ENCODE measurements around the gene ZC3H15. TPM values are rescaled to one million over a fixed set of nuclear protein-coding genes. Genes with fewer than 3 reads are reported as not detected.

ZC3H15 gene
- polyA plus RNA-seq, 1 donor (not counting 4 experiments of a cell fraction or from before 2014, with no cell fraction given) = 116 TPM

DNA sequence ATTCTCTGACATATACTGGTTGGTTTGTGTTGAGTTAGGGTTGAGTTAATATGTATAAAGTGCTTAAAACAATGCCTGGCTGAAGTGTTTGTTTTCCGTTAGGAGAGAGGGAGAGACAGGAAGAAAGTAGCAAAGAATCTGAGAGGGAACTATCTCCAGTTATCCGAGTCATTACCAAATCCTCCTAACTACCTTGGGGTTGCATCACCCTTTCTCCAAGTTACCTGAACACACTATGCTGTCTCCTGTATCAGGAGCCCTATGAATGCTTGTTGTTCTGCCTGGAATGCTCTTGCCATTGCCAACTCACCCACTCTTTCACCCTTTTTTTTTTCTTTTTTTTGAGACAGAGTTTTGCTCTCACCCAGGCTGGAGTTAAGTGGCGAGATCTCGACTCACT is 55.9 kb downstream of the ZC3H15 start:
- no peaks in the 10 kb centered on the region for H3K79me2 ChIP-seq (ENCODE audit: control insufficient read depth, insufficient read depth, low read length)
- H3K27ac ChIP-seq (ENCODE audit: control insufficient read depth, insufficient read depth, low read length) = peak overlapping the region; percentile 4
- H2AFZ ChIP-seq (ENCODE audit: control insufficient read depth, low read length) = peak overlapping the region; percentile 50
- no peaks in the 10 kb centered on the region for H3K27me3 ChIP-seq (ENCODE audit: control insufficient read depth, extremely low read depth, insufficient read depth, low read length)
- H3K9me3 ChIP-seq (ENCODE audit: control insufficient read depth, low read depth, low read length) = no peaks in the 10 kb centered on the region
- FAIRE-seq (peak; percentile 76), DNase-seq (ENCODE audit: low read depth, low spot score) (no peak)
- H4K20me1 ChIP-seq (ENCODE audit: control insufficient read depth, extremely low read depth, insufficient read depth, low read length) = no peaks in the 10 kb centered on the region
- H3K9ac ChIP-seq (ENCODE audit: control insufficient read depth, extremely low read depth, insufficient read depth, low read length) = no peak overlapping the region
- H3K9me1 ChIP-seq (ENCODE audit: control insufficient read depth, extremely low read depth, insufficient read depth, low read length) = no peaks in the 10 kb centered on the region
- TF ChIP-seq, protein P1, sequence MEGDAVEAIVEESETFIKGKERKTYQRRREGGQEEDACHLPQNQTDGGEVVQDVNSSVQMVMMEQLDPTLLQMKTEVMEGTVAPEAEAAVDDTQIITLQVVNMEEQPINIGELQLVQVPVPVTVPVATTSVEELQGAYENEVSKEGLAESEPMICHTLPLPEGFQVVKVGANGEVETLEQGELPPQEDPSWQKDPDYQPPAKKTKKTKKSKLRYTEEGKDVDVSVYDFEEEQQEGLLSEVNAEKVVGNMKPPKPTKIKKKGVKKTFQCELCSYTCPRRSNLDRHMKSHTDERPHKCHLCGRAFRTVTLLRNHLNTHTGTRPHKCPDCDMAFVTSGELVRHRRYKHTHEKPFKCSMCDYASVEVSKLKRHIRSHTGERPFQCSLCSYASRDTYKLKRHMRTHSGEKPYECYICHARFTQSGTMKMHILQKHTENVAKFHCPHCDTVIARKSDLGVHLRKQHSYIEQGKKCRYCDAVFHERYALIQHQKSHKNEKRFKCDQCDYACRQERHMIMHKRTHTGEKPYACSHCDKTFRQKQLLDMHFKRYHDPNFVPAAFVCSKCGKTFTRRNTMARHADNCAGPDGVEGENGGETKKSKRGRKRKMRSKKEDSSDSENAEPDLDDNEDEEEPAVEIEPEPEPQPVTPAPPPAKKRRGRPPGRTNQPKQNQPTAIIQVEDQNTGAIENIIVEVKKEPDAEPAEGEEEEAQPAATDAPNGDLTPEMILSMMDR (optimal IDR thresholded peaks at IDR 0.05 in 1 of 3, IDR thresholded peaks at IDR 0.05 in 1 of 3, conservative IDR thresholded peaks at IDR 0.05 in 1 of 3; ENCODE audit: extremely low read depth in 1 of 3, insufficient read depth in 2 of 3, low read length in 3 of 3) = no peak
- TF ChIP-seq EZH2 (IDR thresholded peaks at IDR 0.05; ENCODE audit: low read length) = no peak
- H3K4me1 ChIP-seq (ENCODE audit: control insufficient read depth, extremely low read depth, insufficient read depth, low read length) = peaks cover 34% of the 10 kb centered on the region
- H3K4me3 ChIP-seq (ENCODE audit: control insufficient read depth in 2 of 3, extremely low read depth in 1 of 3, insufficient read depth in 2 of 3, low read depth in 1 of 3, low read length in 3 of 3) = no peak overlapping the region
- no peaks in the 10 kb centered on the region for H3K36me3 ChIP-seq (ENCODE audit: control insufficient read depth in 2 of 2, extremely low read depth in 1 of 2, insufficient read depth in 2 of 2, low read length in 2 of 2)
- peak overlapping the region; percentile 16 for H3K4me2 ChIP-seq (ENCODE audit: control insufficient read depth, extremely low read depth, insufficient read depth, low read depth, low read length)
- dilution Hi-C loops (cut with MboI; ENCODE audit: extremely low pct_ligation_motif_present, low sequenced_read_pairs) = no loop called here

DNA sequence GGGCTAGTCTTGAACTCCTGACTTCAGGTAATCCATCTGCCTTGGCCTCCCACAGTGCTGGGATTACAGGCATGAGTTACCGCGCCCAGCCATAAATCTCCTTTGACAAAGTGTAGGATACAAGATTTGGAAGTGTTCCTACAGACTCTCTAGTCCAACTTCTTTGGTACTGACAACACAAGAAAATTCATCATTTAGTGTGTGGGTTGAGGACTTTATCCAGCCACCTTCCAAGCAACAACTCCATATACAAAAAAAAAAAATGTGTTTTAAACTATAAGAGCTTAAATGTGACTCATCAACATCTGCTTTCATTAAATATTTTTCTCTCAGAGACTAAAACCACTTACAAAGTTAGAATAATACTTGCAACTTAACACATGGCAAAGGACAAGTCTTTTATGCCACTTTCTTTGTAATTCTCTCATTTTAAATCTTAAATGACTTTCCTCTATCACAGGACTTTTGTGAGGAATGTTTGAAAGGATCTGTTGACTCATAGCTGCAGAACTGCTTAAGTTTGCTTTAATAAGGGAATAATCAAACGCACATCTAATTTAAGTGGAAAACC is 57.6 kb downstream of the ZC3H15 start:
- H3K79me2 ChIP-seq (ENCODE audit: control insufficient read depth, insufficient read depth, low read length) = no peaks in the 10 kb centered on the region
- peak overlapping the region; percentile 98 for H3K27ac ChIP-seq (ENCODE audit: control insufficient read depth, insufficient read depth, low read length)
- dilution Hi-C loops (cut with MboI; ENCODE audit: extremely low pct_ligation_motif_present, low sequenced_read_pairs) = no loop called here
- DNase-seq (ENCODE audit: low read depth, low spot score) (no peak), FAIRE-seq (peak; percentile 65)
- peak overlapping the region; percentile 1 for H2AFZ ChIP-seq (ENCODE audit: control insufficient read depth, low read length)
- H3K36me3 ChIP-seq (ENCODE audit: control insufficient read depth in 2 of 2, extremely low read depth in 1 of 2, insufficient read depth in 2 of 2, low read length in 2 of 2) = no peaks in the 10 kb centered on the region
- peak overlapping the region; percentile 81 for H3K9ac ChIP-seq (ENCODE audit: control insufficient read depth, extremely low read depth, insufficient read depth, low read length)
- TF ChIP-seq EZH2 (IDR thresholded peaks at IDR 0.05; ENCODE audit: low read length) = no peak
- TF ChIP-seq, protein P1 (optimal IDR thresholded peaks at IDR 0.05 in 1 of 3, IDR thresholded peaks at IDR 0.05 in 1 of 3, conservative IDR thresholded peaks at IDR 0.05 in 1 of 3; ENCODE audit: extremely low read depth in 1 of 3, insufficient read depth in 2 of 3, low read length in 3 of 3) = no peak
- H3K27me3 ChIP-seq (ENCODE audit: control insufficient read depth, extremely low read depth, insufficient read depth, low read length) = no peaks in the 10 kb centered on the region
- H3K9me1 ChIP-seq (ENCODE audit: control insufficient read depth, extremely low read depth, insufficient read depth, low read length) = no peaks in the 10 kb centered on the region
- H3K4me3 ChIP-seq (ENCODE audit: control insufficient read depth in 2 of 3, extremely low read depth in 1 of 3, insufficient read depth in 2 of 3, low read depth in 1 of 3, low read length in 3 of 3) = peak overlapping the region in 2 of 3 experiments; percentile 32 to 55
- H4K20me1 ChIP-seq (ENCODE audit: control insufficient read depth, extremely low read depth, insufficient read depth, low read length) = no peaks in the 10 kb centered on the region
- H3K9me3 ChIP-seq (ENCODE audit: control insufficient read depth, low read depth, low read length) = no peaks in the 10 kb centered on the region
- H3K4me2 ChIP-seq (ENCODE audit: control insufficient read depth, extremely low read depth, insufficient read depth, low read depth, low read length) = peak overlapping the region; percentile 93
- peaks cover 34% of the 10 kb centered on the region for H3K4me1 ChIP-seq (ENCODE audit: control insufficient read depth, extremely low read depth, insufficient read depth, low read length)

Measured in keratinocyte (primary cell).